ENCODE results near the gene KHDRBS1.

DNA sequence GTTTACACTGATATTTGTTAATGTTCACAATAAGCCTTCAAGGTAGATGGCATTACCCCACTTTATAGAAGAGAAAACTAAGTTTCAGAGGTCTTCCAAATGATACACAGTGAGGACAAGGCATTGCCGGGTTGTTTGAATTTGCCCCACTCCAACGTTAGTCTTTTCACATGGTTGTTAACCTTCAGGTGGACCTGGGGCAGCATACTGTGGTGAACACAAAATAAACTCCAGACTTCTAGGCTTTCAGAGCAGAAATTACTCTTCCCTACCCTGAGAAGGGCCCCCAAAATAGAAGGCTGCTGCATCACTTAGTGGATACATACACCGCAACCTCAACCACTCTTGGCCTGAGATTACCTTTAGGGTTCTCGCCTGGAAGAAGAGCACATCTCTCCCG, 3.4 kb upstream of the KHDRBS1 start:
- no peak for TF ChIP-seq CTCF (conservative IDR thresholded peaks at IDR 0.05; ENCODE audit: low read length)
- no peak for TF ChIP-seq EZH2phosphoT487 (IDR thresholded peaks at IDR 0.05; ENCODE audit: borderline replicate concordance)

Data from Loucy (cell line).